ENCODE data around the gene IQCB1.

DNA sequence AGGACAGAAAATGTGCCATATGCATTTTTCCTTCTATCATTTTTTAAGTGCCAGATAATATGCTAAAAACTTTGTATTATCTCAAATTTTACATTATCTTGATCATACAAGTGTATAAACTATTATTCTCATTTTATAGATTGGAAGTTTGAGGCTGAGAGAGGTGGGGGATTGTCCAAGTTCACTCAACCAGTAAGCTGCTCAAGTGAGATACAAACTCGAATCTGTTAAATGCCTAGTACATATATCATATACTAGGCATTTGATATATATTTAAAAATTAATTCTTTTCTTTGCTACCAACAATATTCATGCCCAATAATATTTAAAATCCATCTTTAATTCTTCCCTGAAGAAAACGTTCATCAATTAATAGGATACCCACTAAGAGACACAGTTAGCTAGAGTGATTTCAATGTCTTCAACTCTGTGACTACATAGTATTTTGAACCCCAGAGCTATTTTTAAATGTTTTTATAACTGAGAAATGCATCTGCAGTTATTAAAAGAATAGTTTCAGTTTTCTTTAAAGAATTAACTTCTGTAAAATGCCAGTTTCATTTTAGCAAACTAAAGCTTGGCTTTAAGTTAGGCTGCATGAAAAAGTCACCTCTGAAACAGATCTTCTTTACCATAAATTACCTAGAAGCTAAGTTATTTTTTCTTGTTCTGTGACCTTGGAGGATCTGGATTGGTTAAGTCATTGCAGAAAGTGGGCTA is 40.4 kb downstream of the IQCB1 start:
- no peak for TF ChIP-seq POLR2AphosphoS5 (IDR thresholded peaks at IDR 0.05; ENCODE audit: low read depth, low read length)
- TF ChIP-seq, protein P1, sequence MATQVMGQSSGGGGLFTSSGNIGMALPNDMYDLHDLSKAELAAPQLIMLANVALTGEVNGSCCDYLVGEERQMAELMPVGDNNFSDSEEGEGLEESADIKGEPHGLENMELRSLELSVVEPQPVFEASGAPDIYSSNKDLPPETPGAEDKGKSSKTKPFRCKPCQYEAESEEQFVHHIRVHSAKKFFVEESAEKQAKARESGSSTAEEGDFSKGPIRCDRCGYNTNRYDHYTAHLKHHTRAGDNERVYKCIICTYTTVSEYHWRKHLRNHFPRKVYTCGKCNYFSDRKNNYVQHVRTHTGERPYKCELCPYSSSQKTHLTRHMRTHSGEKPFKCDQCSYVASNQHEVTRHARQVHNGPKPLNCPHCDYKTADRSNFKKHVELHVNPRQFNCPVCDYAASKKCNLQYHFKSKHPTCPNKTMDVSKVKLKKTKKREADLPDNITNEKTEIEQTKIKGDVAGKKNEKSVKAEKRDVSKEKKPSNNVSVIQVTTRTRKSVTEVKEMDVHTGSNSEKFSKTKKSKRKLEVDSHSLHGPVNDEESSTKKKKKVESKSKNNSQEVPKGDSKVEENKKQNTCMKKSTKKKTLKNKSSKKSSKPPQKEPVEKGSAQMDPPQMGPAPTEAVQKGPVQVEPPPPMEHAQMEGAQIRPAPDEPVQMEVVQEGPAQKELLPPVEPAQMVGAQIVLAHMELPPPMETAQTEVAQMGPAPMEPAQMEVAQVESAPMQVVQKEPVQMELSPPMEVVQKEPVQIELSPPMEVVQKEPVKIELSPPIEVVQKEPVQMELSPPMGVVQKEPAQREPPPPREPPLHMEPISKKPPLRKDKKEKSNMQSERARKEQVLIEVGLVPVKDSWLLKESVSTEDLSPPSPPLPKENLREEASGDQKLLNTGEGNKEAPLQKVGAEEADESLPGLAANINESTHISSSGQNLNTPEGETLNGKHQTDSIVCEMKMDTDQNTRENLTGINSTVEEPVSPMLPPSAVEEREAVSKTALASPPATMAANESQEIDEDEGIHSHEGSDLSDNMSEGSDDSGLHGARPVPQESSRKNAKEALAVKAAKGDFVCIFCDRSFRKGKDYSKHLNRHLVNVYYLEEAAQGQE (IDR thresholded peaks at IDR 0.05; ENCODE audit: insufficient read depth in 1 of 2, low read depth in 2 of 2, low read length in 2 of 2), result no peak
- TF ChIP-seq SIN3A (IDR thresholded peaks at IDR 0.05; ENCODE audit: borderline replicate concordance, insufficient read depth, low read length), result no peak
